Activated CD4-positive, alpha-beta T cell treated with anti-CD3 and anti-CD28 coated beads for 36 hours (primary cell): Measurements from ENCODE around the gene NUDT9. TPM values are rescaled to one million over a fixed set of nuclear protein-coding genes. Genes with fewer than 3 reads are reported as not detected.
"Not testable (repeated sequence)": the region's sequence is repeated elsewhere in the genome, so short reads cannot be mapped to it uniquely, and the experiment has no call there.

Experiments
- ATAC-seq: fragments of 200-7000 bp; cut with Tn5 transposase; one replicate; pipeline ENCODE4 v1.10.0; 2021; ENCODE audit warnings: mild to moderate bottlenecking, moderate library complexity
- CTCF ChIA-PET: fragments of 350-600 bp; sonication (Branson Sonifier 250); formaldehyde crosslinking; loops from one replicate; lab custom pipeline; 2021; ENCODE audit warnings: antibody characterized with exemption; lab: Charles Lee
- POLR2A ChIA-PET: fragments of 350-600 bp; sonication (Branson Sonifier 250); formaldehyde crosslinking; loops from one replicate; lab custom pipeline; 2021; ENCODE audit warnings: antibody characterized with exemption, inconsistent platforms; lab: Charles Lee
- DNase-seq: peaks from one replicate; pipeline ENCODE4 v3.0.0-alpha.2; 2020
- H3K27ac Mint-ChIP-seq: one replicate; pipeline ENCODE4 v1.8.0; 2021; ENCODE audit warnings: mixed read lengths
- H3K27me3 Mint-ChIP-seq: one replicate; pipeline ENCODE4 v1.8.0; 2021; ENCODE audit warnings: mixed read lengths
- H3K36me3 Mint-ChIP-seq: one replicate; pipeline ENCODE4 v1.8.0; 2021; ENCODE audit warnings: low read depth, mixed read lengths
- H3K4me1 Mint-ChIP-seq: one replicate; pipeline ENCODE4 v1.8.0; 2021; ENCODE audit warnings: mixed read lengths
- H3K4me3 Mint-ChIP-seq: one replicate; pipeline ENCODE4 v1.8.0; 2021; ENCODE audit warnings: mild to moderate bottlenecking, moderate library complexity, mixed read lengths
- H3K9me3 Mint-ChIP-seq: one replicate; pipeline ENCODE4 v1.8.0; 2021; ENCODE audit warnings: low read depth, mixed read lengths
- intact Hi-C, 2 experiments: fragments of 100-400 bp; cut with DNase I in 1 of 2; cut with micrococcal nuclease in 1 of 2; formaldehyde crosslinking; loops; one replicate each; pipeline versions ENCODE4 v1.14.2 to v1.15.1; 2022 to 2024; cut with DNase I, micrococcal nuclease
- total RNA-seq, 2 experiments: library from RNA; stranded (reverse); gene quantifications; one replicate each; pipeline ENCODE4 v1.2.3, GENCODE V29; 2021

The NUDT9 gene
- total RNA-seq, 2 experiments from 2014 or later: 9.8 to 13.3 TPM

GRCh38 chr4:87458913-87459312 is 36.5 kb downstream of the NUDT9 start:
- Mint-ChIP-seq H3K4me3 (no peak overlapping the region), H3K9me3 (no peaks in the 10 kb centered on the region), H3K4me1 (no peaks in the 10 kb centered on the region), H3K36me3 (peaks cover 26% of the 10 kb centered on the region), H3K27me3 (no peaks in the 10 kb centered on the region), H3K27ac (no peak overlapping the region)
- intact Hi-C loops: no loop called here
- POLR2A ChIA-PET: no interaction called here
- CTCF ChIA-PET: interaction anchor here (0.9 to 2.4 kb wide), 2 partner anchors 8 to 10 kb away, joined by 3 to 11 read pairs; no protein-coding TSS in a partner anchor
- ATAC-seq (no peak), DNase-seq (no peak)

GRCh38 chr4:87461281-87461700 is 38.9 kb downstream of the NUDT9 start:
- no peak overlapping the region for H3K4me3 Mint-ChIP-seq
- H3K4me1 Mint-ChIP-seq: no peaks in the 10 kb centered on the region
- ChIA-PET POLR2A (no interaction called here), CTCF (no interaction called here)
- peaks cover 20% of the 10 kb centered on the region for H3K36me3 Mint-ChIP-seq
- no peaks in the 10 kb centered on the region for H3K27me3 Mint-ChIP-seq
- DNase-seq (no peak), ATAC-seq (no peak)
- no peak overlapping the region for H3K27ac Mint-ChIP-seq
- H3K9me3 Mint-ChIP-seq: no peaks in the 10 kb centered on the region
- intact Hi-C loops: no loop called here

GRCh38 chr4:87462102-87462501 is 39.7 kb downstream of the NUDT9 start:
- Mint-ChIP-seq H3K27ac (no peak overlapping the region), H3K4me3 (no peak overlapping the region), H3K36me3 (peaks cover 20% of the 10 kb centered on the region), H3K27me3 (no peaks in the 10 kb centered on the region), H3K4me1 (no peaks in the 10 kb centered on the region), H3K9me3 (no peaks in the 10 kb centered on the region)
- intact Hi-C loops: no loop called here
- ChIA-PET POLR2A (no interaction called here), CTCF (interaction anchor here (1.0 kb wide), 1 partner anchor 13 kb away, joined by 3 read pairs; no protein-coding TSS in a partner anchor)
- DNase-seq: no peak
- no peak for ATAC-seq

- ChIA-PET CTCF (interaction anchor here (0.7 to 6.2 kb wide), 10 partner anchors 8 to 119 kb away, joined by 3 to 58 read pairs (median 3); no protein-coding TSS in a partner anchor), POLR2A (no interaction called here)
- no peaks in the 10 kb centered on the region for H3K4me1 Mint-ChIP-seq
- no peaks in the 10 kb centered on the region for H3K36me3 Mint-ChIP-seq
- no peak overlapping the region for H3K27ac Mint-ChIP-seq
- ATAC-seq: no peak
- H3K27me3 Mint-ChIP-seq: no peaks in the 10 kb centered on the region
- no peak overlapping the region for H3K4me3 Mint-ChIP-seq
- DNase-seq: no peak
- H3K9me3 Mint-ChIP-seq: no peaks in the 10 kb centered on the region
- intact Hi-C loops: loop anchor here (1.0 to 5.0 kb wide), 4 partner anchors 114 to 316 kb away; no protein-coding TSS in a partner anchor
These were observed 43.5 kb downstream of the NUDT9 start for GRCh38 chr4:87465739-87466366.

- ATAC-seq (peak; percentile 16), DNase-seq (no peak)
- ChIA-PET CTCF (interaction anchor here (6.2 kb wide), 1 partner anchor 116 kb away, joined by 58 read pairs; no protein-coding TSS in a partner anchor), POLR2A (no interaction called here)
- Mint-ChIP-seq H3K9me3 (no peaks in the 10 kb centered on the region), H3K4me3 (no peak overlapping the region), H3K27me3 (no peaks in the 10 kb centered on the region), H3K36me3 (no peaks in the 10 kb centered on the region), H3K27ac (no peak overlapping the region), H3K4me1 (no peaks in the 10 kb centered on the region)
- intact Hi-C loops: loop anchor here (5.0 kb wide), 1 partner anchor 117 kb away; no protein-coding TSS in a partner anchor
These were observed 47.0 kb downstream of the NUDT9 start for GRCh38 chr4:87469390-87469789.

GRCh38 chr4:87476934-87477333 is 54.6 kb downstream of the NUDT9 start:
- no peak overlapping the region for H3K27ac Mint-ChIP-seq
- CTCF ChIA-PET: interaction anchor here (1.8 kb wide), 1 partner anchor 9 kb away, joined by 8 read pairs; no protein-coding TSS in a partner anchor

GRCh38 chr4:87478732-87479250 is 56.4 kb downstream of the NUDT9 start:
- POLR2A ChIA-PET: no interaction called here
- H3K27me3 Mint-ChIP-seq: no peaks in the 10 kb centered on the region
- H3K9me3 Mint-ChIP-seq: peaks cover 1% of the 10 kb centered on the region
- ATAC-seq: no peak
- H3K27ac Mint-ChIP-seq: no peak overlapping the region
- DNase-seq: no peak
- CTCF ChIA-PET: no interaction called here
- intact Hi-C loops: no loop called here
- no peaks in the 10 kb centered on the region for H3K4me1 Mint-ChIP-seq
- peaks cover 4% of the 10 kb centered on the region for H3K36me3 Mint-ChIP-seq
- no peak overlapping the region for H3K4me3 Mint-ChIP-seq

More at GRCh38 chr4:87476934-87477333, 54.6 kb downstream of the NUDT9 start:
- Mint-ChIP-seq H3K9me3 (no peaks in the 10 kb centered on the region), H3K27me3 (no peaks in the 10 kb centered on the region), H3K4me3 (no peak overlapping the region), H3K36me3 (no peaks in the 10 kb centered on the region), H3K4me1 (no peaks in the 10 kb centered on the region)
- DNase-seq (no peak), ATAC-seq (no peak)
- intact Hi-C loops: no loop called here
- POLR2A ChIA-PET: no interaction called here

- H3K9me3 Mint-ChIP-seq: peaks cover 1% of the 10 kb centered on the region
- DNase-seq: no peak
- no peaks in the 10 kb centered on the region for H3K4me1 Mint-ChIP-seq
- no peak overlapping the region for H3K4me3 Mint-ChIP-seq
- no peaks in the 10 kb centered on the region for H3K27me3 Mint-ChIP-seq
- ChIA-PET POLR2A (no interaction called here), CTCF (interaction anchor here (1.5 to 2.2 kb wide), 3 partner anchors 13 to 127 kb away, joined by 3 to 8 read pairs (median 6); no protein-coding TSS in a partner anchor)
- H3K36me3 Mint-ChIP-seq: peaks cover 4% of the 10 kb centered on the region
- intact Hi-C loops: no loop called here
- ATAC-seq: no peak
- no peak overlapping the region for H3K27ac Mint-ChIP-seq
These were observed 59.0 kb downstream of the NUDT9 start for GRCh38 chr4:87481377-87481776.

GRCh38 chr4:87483247-87483646 is 60.9 kb downstream of the NUDT9 start:
- H3K4me1 Mint-ChIP-seq, H3K9me3 Mint-ChIP-seq, H3K36me3 Mint-ChIP-seq, H3K27me3 Mint-ChIP-seq, H3K4me3 Mint-ChIP-seq, DNase-seq, POLR2A ChIA-PET, H3K27ac Mint-ChIP-seq, ATAC-seq, intact Hi-C loops: not testable (repeated sequence)
- CTCF ChIA-PET: interaction anchor here (0.7 to 1.3 kb wide), 3 partner anchors 11 to 18 kb away, joined by 3 read pairs; no protein-coding TSS in a partner anchor

GRCh38 chr4:87488666-87489065 is 66.3 kb downstream of the NUDT9 start:
- intact Hi-C loops, POLR2A ChIA-PET, ATAC-seq, H3K27ac Mint-ChIP-seq, H3K4me3 Mint-ChIP-seq, H3K27me3 Mint-ChIP-seq, H3K36me3 Mint-ChIP-seq, CTCF ChIA-PET, H3K9me3 Mint-ChIP-seq, DNase-seq, H3K4me1 Mint-ChIP-seq: not testable (repeated sequence)

- POLR2A ChIA-PET: no interaction called here
- Mint-ChIP-seq H3K27ac (no peak overlapping the region), H3K27me3 (no peaks in the 10 kb centered on the region), H3K4me3 (no peak overlapping the region), H3K9me3 (no peaks in the 10 kb centered on the region), H3K4me1 (peaks cover 1% of the 10 kb centered on the region), H3K36me3 (peaks cover 4% of the 10 kb centered on the region)
- CTCF ChIA-PET: no interaction called here
- intact Hi-C loops: no loop called here
- no peak for DNase-seq
- no peak for ATAC-seq
These were observed 67.3 kb downstream of the NUDT9 start for GRCh38 chr4:87489678-87490077.
